ENCODE data around the gene SPNS2.

The SPNS2 gene

DNA sequence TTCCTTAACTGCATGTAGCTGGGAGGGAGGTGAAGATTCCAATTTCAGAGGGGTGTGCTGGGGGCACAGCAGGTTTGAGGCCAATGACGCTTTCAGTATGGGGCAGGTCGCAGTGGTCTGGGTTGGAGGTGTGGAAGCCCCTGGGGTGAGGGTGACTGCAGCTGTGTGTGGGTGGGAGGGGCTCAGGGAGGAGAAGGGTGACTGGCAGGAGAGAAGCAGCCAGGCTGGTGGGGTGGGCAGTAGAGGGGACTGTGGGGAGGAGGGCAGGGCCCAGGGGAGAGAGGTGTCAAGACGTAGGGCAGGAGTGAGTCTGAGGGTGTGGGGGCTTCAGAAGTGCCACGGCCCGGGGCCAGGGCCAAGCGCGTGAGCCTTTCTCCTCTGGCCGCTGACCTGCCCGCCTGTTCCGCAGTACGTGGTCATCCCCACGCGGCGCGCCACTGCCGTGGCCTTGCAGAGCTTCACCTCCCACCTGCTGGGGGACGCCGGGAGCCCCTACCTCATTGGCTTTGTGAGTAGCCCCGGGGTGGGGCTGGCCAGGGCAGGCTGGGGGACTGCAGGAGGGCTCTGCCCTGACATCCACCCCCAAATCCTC is 37.1 kb downstream of the SPNS2 start:
- in situ Hi-C loops (cut with MboI; ENCODE audit: low sequenced_read_pairs), result no loop called here

DNA sequence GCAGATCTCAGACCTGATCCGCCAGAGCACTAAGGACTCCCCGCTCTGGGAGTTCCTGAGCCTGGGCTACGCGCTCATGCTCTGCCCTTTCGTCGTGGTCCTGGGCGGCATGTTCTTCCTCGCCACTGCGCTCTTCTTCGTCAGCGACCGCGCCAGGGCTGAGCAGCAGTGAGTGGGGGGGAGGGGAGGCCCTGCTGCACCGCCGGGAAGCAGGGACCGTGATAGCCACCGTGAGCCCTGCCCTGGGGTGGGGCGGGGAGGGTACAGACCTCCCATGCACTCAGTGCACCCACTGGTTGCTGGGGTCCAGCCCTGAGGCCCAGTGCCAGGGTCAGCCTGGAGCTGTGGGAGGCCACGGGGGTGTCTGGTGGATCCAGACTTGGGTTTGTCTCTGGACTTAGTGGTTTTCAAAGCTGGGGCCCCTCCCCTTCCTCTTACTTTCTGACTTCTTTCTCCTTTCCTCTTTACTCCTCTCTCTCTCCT is 37.6 kb downstream of the SPNS2 start:
- in situ Hi-C loops (cut with MboI; ENCODE audit: low sequenced_read_pairs), result no loop called here

DNA sequence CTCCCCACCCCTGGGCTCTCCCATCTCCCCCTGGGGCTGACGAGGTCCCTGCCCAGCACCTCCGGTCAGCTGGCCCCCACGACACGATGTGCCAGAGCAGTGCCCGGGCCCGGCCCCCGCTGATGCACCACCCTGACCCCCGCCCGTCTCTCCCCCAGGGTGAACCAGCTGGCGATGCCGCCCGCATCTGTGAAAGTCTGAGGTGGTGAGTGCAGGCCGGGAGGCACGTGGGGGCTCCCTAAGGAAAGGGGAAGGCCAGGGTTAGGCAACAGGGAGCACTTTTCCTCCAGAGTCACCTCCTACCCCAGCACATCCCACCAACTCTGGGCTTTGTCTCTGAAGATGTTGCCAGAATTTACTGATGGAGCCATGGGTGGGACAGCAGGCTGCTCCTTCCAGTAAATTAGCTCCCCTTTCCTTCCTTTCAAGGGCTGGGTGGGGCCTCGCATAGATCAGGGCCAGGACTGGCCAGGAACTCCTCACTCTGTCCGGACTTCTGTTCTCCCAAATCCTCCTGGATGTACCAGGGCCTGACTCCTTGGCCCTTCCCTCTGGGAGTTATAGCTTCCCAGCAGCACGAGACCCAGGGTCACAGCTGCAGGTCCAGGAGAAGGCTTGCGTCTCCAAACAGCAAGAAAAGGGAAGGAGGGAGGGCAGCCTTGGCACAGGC is 38.2 kb downstream of the SPNS2 start:
- in situ Hi-C loops (cut with MboI; ENCODE audit: low sequenced_read_pairs), result no loop called here

DNA sequence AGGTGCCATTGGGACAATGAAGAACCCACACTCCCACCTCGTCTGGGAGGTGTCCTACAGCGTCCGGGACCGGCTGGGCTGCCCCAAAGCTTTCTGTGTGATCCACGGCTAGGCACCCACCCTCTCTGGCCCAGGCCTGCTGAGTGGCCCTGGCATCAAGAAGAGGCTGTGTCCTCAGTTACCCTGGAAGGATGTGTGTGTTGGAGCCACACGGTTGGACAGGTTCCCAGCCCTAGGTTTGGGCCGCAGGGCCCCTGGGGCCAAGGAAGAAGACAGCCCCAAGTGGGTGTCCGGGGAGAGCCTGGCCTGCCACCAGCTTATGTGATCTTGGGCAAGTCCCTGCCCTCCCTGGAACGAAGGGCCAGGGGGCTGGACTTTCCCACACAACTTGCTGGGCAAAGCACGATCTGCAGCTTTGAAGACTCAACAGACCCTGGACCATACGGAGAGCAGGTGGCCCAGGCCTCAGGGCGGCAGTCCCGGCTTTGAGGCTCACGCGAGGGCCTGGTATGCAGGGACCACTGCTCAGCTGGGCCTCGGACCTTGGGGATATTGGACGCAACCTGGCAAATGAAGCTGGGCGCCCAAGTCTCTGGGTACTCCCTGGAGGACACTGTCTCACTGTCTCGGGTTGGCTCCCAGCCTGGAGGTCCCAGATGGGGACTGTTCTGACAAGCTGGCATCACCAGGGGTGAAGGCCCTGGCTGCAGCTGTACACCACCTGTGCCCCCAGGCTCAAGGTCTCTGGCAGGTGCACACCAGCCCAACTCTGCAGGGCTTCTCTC is 39.0 kb downstream of the SPNS2 start:
- in situ Hi-C loops (cut with MboI; ENCODE audit: low sequenced_read_pairs), result no loop called here

DNA sequence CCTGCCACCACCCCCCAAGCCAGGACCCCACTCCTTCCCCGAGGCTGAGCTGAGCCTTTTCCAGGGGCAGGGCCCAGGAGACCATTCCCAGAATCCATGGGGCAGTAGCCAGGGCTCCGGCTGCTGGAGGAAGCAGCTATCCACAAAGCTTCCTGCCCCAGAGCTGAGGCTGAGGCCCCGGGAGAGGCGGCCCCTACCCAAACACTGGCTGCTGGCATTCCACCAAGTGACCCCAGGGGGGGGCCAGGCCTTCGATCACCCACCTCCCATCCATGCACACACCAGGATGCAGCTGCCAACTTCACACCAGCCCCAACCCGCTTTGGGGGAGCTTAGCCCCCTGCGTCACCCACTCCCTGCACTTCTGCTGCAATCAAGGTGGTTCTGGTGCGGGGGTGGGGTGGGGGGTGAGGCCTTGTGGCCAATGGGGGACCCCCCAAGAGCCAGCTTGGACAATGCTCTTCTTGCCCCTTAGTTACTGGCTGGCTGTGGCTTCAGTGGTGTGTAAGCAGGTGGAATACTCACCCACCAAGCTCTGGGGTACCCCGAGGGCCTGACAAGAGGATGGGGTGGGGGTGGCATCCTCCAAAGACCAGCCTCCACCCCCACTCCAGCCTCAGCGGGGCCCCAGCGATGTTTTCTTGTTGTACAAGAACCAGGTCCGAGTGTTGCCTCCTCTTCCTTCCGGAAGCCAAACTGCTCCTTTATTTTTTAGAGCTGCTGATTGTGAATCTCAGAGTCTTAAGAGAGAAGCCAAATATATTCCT is 39.7 kb downstream of the SPNS2 start:
- in situ Hi-C loops (cut with MboI; ENCODE audit: low sequenced_read_pairs), result no loop called here

DNA sequence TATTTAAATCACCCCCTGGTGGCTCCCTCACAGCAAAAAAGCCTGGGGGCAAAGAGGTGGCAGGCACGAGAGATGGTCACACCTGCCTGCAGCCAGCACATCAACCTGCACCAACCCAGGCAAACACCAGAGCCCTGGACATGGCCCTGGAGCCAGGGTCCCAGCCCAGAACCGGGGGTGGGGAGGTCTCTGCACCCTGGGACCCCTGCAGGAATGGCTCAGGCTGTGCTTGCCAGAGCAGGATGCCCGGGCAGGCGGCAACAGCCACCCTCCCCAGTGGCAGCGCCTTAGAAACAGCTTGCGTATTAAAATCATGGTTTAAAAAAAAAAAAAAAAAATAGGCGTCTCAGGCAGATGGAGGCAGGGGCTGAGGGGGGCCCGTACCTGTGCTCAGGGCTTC is 40.3 kb downstream of the SPNS2 start:
- in situ Hi-C loops (cut with MboI; ENCODE audit: low sequenced_read_pairs), result no loop called here

DNA sequence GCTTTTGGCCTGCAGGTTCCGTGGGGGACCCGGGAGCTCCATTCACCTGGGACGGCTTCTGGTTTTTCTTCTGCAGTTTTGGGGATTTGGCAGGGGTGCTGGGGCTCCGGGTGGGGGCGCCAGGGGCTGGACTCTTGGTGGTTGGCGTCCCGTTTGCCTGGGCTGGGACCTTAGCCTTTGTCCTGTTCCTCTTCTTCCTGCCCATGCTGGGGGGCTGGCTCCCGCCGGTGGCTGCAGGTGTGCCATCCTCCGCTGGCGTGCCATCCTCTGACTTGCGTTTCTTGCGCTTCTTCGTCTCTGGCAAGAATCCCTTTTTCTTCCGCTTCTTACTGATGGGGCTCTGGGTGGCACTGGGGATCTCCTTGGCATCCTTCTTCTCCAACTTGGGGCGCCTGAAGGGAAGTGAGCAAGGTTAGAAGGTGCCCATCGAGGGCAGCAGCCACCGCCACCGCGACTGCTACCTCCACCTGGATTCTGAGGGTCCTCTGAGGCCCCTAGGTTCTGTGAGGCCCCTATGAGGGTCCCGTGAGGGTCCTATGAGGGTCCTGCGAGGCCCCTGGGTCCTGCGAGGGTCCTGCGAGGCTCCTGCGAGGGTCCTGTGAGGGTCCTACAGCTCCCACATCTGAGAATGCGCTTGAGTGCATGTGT is 41.0 kb downstream of the SPNS2 start:
- in situ Hi-C loops (cut with MboI; ENCODE audit: low sequenced_read_pairs), result no loop called here

DNA sequence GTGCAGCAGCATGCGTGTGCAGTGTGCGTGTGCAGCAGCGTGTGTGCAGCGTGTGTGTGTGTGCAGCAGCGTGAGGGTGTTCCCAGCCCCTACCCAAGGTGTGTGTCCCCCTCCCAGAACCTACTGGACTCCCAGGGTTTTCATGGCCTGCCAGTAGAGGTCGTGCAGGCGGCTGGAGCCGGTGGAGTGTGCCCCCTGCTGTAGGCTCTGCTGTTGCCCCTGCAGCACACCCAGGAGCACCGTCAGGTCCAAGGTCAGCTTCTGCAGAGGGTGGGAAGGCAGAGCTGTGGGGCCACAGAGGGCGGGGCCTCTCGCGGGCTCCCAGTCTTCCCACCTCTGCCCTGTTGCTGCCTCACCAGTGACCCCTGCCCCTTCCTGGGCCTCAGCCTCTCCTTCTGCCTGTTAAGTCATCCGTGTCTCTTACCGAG is 41.6 kb downstream of the SPNS2 start:
- in situ Hi-C loops (cut with MboI; ENCODE audit: low sequenced_read_pairs), result no loop called here

DNA sequence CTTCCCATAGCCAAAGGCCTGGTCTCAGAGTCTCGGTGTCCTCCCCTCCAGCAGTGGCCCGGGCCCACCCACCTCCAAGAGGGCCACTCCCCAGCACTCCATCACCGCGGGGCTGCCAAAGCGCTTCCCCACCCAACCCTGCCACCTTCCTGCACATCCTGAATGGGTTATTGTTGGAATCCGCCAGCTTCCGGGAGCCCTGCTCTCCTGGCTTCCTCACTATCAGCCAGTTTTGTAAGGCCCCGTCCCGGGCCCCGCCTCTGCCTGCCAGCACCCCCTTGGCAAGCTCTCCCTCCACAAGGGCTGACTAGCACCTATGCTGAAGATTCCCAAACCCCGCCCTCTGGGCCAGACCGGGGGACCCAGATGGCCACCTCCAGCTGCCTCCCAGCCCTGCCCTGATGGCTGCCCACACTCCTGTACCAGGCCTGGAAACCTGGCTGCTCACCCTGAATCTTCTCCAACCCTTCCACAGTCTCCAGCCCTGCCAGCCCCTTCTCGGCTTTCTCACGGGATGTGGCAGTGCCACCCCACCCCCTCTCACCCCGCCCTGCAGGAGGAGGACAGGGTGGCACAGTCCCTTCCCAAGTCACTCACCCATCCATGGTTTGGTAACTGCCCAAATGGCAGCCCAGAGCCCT is 42.1 kb downstream of the SPNS2 start:
- in situ Hi-C loops (cut with MboI; ENCODE audit: low sequenced_read_pairs), result no loop called here

DNA sequence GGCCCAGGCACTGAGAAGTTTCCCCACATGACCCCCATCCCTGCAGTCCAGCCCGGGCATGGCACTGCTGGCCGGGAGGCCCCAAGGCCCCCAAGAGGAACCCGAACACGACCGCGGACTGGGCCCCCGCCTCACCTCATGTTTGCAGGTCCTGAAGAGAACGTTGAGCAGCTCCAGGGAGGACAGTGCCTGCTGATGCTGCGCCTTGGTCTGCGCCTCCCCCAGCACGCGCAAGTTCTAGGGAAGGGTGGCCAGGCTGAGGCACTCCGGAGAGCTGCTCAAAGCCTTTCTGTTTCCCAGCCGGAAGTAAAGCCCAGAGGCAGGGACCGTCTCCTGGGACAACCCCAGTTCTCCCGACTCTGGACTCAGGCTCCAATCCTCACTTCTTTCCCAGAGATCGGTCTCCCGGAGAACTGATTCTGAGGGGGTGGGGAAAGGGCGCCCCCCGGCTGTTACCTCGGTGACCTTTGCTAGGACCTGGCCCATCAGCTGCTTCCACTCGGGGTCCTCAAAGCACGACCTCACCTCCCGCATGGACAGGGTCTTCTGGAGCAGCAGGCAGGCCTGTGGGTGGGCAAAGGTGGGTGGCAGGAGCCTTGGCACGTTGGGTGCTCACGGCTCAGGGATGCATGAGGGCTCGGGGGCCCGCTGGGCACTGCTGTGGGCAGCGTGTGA is 42.8 kb downstream of the SPNS2 start:
- in situ Hi-C loops (cut with MboI; ENCODE audit: low sequenced_read_pairs), result no loop called here

DNA sequence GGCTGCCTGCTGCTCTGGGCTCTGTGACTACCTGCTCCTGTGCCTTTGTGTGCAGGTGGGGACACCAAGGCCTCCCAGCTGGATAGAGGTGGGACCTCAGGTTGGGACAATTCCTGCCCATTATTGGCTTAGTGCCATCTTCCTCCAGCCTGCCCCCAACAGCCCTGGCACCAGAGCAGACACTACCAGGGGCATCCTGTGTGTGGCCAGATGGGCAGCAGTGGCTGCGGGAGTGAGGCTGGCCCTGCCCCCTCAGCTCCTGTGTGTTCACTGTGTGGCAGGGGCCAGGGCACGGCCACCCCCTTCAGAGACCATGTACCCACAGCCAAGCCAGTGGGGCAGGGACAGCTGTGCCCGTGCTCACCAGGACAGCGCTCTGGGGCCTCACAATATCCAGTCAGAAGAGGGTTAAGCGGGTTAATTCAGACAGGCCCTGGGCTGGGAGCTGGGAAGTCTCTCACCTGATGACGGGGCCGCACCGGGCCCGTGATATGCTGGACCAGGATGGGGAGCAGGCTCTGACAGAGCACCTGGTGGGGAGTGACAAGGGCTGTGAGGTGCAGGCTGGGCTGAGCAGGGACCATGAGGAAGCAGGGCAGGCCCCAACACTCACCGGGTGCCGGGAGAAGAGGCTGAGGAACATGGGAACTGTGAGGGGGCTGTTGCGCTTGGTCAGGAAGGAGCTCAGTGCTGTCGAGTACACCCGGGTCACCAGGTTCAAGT is 43.5 kb downstream of the SPNS2 start:
- in situ Hi-C loops (cut with MboI; ENCODE audit: low sequenced_read_pairs), result no loop called here

DNA sequence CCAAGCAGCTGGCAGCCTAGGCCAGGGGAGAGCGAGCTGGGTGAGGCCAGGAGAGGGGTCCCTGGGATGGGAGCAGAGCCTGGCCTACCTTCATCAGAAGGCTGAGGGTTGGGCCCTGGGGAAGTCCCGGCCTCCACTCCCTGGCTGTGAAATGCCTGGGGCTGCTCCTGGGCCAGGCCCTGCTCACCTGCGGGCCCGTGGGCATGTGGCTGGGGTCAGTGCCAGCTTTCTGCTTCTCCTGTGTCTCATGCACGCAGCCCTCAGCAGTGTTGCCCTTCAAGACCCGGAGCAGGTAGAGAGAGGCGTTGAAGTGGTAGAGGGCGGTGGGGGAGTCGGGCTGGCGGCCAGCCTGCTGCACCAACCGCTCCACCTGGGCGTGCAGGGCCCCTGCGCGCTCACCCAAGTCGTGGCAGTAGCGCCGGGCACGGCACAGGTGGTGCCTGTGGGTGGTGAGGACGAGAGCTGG is 44.1 kb downstream of the SPNS2 start:
- in situ Hi-C loops (cut with MboI; ENCODE audit: low sequenced_read_pairs), result no loop called here

DNA sequence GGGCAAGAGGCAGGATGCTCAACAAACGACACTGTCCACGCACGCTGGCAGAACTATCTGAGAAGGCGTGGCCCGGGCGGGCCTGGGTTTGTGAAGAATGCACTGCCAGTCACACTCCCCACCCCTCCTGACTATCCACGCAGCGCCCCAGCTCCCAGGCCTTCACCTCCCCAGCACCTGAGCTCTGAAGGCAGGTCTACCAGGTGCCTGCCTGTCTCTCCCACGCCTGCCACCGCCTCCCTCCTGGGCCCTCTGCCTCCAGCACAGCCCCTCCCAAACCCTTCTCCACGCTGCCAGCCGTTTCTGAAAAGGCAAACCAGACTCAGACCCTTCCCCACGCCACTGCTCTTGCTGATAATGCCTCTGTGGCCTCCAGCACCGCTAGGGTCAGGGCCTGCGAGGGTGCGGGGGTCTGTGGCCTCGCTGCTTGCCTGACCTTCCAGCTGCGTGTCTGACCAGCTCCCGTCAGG is 44.9 kb downstream of the SPNS2 start:
- in situ Hi-C loops (cut with MboI; ENCODE audit: low sequenced_read_pairs), result no loop called here

DNA sequence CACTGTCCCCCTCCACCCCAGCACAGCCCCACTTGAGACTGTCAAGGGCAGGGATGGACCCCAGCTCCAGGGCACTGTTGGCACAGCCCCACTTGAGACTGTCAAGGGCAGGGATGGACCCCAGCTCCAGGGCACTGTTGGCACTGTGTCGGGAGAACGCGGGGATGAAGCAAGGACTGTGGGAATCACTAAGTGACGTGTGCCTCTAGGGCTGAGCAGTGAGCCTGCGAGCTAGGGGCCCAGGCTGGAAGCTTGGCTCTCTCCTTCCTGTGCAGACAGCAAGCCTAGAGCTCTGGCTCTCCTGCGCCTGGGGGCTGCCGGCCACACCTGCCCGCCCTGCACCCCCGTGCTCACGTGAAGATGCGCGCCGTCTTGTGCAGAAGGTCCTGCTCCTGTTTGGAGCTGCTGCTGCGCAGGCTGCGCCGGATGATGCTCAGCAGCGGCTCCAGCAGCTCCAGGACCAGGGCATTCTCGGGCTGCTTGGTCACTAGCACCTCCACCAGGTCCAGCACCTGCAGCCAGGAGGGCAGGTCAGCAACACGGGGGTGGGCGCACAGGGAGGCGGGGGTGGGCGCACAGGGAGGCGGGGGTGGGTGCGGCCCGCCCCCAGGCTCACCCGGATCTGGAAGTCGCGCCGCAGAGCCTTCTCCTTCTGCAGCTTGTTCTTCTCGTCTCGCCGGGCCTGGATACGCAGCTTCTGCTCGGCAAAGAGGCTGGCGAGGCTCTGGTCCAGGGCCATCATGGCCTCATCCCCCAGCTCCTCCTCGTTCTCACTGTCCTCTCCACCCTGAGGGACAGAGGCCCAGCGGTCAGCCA is 45.7 kb downstream of the SPNS2 start:
- in situ Hi-C loops (cut with MboI; ENCODE audit: low sequenced_read_pairs), result no loop called here

DNA sequence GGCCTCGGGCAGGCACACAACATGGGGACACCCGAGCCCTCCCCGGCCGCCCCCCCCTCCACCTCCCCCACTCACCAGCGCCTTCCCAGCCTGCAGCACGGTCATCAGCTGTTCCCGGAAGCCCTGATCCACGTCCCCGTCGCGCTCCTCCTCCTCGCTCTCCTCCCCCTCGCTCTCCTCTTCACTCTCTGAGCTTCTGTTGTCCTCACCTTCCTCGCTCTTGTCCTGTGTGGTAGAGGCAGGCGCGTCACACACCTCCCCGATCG is 46.2 kb downstream of the SPNS2 start:
- in situ Hi-C loops (cut with MboI; ENCODE audit: low sequenced_read_pairs), result no loop called here

DNA sequence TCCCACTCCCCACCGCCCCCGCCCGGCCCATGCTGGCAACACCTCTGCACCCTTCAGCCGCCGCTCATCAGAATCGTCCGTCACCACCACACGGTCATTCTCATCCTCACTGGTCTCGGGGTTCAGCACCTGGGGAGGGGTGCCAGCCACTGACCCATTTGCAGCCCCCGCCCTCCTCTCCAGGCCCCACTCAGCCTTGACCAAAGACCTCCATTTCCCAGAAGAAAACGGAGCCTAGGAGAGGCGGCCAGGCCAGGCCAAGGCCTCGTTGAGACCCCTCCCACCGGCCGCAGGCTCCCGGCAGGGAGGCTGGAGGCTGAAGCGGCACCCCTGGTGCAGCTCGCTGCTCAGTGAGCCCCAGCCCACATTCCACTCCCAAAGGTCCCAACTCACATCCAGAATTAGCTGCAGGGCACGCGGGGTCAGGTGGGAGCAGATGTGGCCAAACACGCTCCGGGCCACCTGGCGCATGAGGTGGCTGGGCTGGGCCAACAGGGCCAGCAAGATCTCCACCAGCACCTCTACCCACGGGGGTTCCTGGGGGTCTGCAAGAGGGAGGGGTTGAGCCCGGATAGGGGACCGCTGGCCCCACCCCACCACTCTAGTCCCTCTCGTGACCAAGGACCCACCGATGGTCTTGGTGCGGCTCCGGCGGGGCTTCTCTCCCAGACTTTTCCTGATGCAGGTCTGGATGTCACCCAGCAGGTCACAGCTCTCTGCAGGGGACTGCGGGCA is 46.7 kb downstream of the SPNS2 start:
- in situ Hi-C loops (cut with MboI; ENCODE audit: low sequenced_read_pairs), result no loop called here

DNA sequence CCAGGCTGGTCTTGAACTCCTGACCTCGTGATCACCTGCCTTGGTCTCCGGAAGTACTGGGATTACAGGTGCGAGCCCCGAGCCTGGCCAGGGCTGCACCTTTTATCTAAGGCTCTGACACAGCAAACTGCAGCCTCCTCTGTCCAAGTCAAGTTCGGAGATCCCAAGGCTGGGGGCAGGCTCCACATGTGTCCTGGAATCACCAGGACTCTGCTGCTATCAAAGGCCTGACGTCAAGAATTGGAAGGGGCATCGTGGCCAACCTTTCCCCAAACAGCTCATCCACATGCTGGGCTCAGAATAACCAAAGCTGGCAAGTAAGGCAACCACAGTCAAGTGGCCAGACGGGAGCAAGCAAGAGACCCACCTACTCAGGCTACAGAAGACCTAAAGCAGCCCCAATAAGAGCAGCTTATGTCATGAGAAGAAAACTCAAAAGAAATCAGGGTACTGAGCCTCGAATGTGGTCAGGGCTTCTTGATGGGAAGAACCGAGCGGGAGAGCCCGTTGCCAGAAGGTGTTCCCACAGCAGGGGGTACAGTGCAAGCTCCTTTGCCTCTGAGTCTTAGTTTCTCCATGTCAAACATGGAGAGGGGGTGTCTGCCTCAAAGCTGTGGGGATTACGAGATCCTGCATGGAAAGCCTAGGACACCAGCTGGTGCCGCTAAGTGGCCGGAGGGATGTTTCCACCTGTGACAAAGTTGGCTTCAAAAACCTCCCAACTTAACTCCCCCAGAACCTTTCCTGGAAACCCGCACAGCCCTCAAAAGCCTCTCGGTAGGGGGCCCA is 48.6 kb downstream of the SPNS2 start:
- in situ Hi-C loops (cut with MboI; ENCODE audit: low sequenced_read_pairs), result no loop called here
